Nephron progenitor cell (in vitro differentiated cells): ENCODE results near the gene NOP56.

ENCODE experiments used
- DNase-seq: peaks from one replicate; pipeline ENCODE4 v3.0.0; 2021
- H3K27ac Mint-ChIP-seq: 2 replicates; pipeline ENCODE4 v1.8.0; 2021; ENCODE audit warnings: mild to moderate bottlenecking, moderate library complexity, mixed read lengths
- H3K27me3 Mint-ChIP-seq: 2 replicates; pipeline ENCODE4 v1.8.0; 2021; ENCODE audit warnings: mild to moderate bottlenecking, low read depth, mixed read lengths; ENCODE audit not compliant: poor library complexity
- H3K36me3 Mint-ChIP-seq: 2 replicates; pipeline ENCODE4 v1.8.0; 2021; ENCODE audit warnings: low read depth, mixed read lengths
- H3K4me1 Mint-ChIP-seq: 2 replicates; pipeline ENCODE4 v1.8.0; 2021; ENCODE audit warnings: mixed read lengths
- H3K4me3 Mint-ChIP-seq: 2 replicates; pipeline ENCODE4 v1.8.0; 2021; ENCODE audit warnings: mild to moderate bottlenecking, moderate library complexity, mixed read lengths
- H3K9me3 Mint-ChIP-seq: 2 replicates; pipeline ENCODE4 v1.8.0; 2021; ENCODE audit warnings: mild to moderate bottlenecking, moderate library complexity, mixed read lengths
- TF ChIP-seq, protein P1 (sequence below): fragments of 200-600 bp; sonication (generic); IDR thresholded peaks from 2 replicates; pipeline ENCODE4 v1.5.0; 2021; ENCODE audit warnings: antibody characterized with exemption

Gene NOP56

DNA sequence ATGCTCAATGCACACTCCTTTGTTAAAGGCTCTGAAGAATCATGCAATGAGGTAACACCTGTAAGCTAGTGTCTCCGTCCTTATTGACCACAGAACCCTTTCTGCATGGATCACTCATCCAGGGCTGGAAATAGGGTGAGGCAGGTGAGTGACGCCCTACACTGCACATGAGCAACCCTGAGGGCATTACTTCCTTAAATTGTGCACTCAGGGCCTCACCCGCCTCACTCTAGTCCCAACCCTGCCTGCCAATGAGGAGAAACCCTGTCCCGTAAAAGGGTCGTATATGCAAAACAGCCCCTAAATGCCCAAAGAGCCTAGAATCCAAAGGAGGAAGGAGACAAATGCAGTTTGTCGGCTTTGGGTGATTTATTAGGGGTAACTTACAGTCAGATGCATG lies 33.6 kb upstream of the NOP56 start:
- no peak for DNase-seq
- peaks cover 23% of the 10 kb centered on the region for H3K9me3 Mint-ChIP-seq
- TF ChIP-seq, protein P1, sequence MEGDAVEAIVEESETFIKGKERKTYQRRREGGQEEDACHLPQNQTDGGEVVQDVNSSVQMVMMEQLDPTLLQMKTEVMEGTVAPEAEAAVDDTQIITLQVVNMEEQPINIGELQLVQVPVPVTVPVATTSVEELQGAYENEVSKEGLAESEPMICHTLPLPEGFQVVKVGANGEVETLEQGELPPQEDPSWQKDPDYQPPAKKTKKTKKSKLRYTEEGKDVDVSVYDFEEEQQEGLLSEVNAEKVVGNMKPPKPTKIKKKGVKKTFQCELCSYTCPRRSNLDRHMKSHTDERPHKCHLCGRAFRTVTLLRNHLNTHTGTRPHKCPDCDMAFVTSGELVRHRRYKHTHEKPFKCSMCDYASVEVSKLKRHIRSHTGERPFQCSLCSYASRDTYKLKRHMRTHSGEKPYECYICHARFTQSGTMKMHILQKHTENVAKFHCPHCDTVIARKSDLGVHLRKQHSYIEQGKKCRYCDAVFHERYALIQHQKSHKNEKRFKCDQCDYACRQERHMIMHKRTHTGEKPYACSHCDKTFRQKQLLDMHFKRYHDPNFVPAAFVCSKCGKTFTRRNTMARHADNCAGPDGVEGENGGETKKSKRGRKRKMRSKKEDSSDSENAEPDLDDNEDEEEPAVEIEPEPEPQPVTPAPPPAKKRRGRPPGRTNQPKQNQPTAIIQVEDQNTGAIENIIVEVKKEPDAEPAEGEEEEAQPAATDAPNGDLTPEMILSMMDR, result no peak
- no peak overlapping the region for H3K27ac Mint-ChIP-seq
- no peaks in the 10 kb centered on the region for H3K36me3 Mint-ChIP-seq
- H3K27me3 Mint-ChIP-seq, result peaks cover 58% of the 10 kb centered on the region
- no peak overlapping the region for H3K4me3 Mint-ChIP-seq
- H3K4me1 Mint-ChIP-seq, result no peaks in the 10 kb centered on the region

DNA sequence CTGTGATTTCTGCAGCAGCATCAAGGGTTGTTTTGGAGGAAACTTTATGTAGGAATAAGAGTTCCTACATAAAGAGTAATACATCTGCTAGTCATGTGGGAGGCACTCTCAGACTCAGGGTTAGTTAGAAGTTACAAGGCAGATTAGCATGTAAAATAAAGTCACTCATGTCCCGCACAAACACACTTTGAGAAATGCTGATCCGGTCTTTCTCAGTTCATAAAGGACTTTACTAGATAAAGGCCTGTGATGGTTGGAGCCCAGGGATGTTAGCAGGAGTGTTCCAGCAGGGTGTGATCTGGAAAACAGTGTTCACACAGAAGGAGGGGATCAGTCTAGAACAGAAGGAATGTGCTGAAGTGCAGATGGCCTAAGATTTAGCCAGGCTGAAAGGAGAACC lies 33.1 kb upstream of the NOP56 start:
- DNase-seq, result no peak
- no peaks in the 10 kb centered on the region for H3K4me1 Mint-ChIP-seq
- H3K27me3 Mint-ChIP-seq, result peaks cover 61% of the 10 kb centered on the region
- no peak overlapping the region for H3K4me3 Mint-ChIP-seq
- peaks cover 23% of the 10 kb centered on the region for H3K9me3 Mint-ChIP-seq
- H3K27ac Mint-ChIP-seq, result no peak overlapping the region
- TF ChIP-seq, protein P1, result no peak
- no peaks in the 10 kb centered on the region for H3K36me3 Mint-ChIP-seq

DNA sequence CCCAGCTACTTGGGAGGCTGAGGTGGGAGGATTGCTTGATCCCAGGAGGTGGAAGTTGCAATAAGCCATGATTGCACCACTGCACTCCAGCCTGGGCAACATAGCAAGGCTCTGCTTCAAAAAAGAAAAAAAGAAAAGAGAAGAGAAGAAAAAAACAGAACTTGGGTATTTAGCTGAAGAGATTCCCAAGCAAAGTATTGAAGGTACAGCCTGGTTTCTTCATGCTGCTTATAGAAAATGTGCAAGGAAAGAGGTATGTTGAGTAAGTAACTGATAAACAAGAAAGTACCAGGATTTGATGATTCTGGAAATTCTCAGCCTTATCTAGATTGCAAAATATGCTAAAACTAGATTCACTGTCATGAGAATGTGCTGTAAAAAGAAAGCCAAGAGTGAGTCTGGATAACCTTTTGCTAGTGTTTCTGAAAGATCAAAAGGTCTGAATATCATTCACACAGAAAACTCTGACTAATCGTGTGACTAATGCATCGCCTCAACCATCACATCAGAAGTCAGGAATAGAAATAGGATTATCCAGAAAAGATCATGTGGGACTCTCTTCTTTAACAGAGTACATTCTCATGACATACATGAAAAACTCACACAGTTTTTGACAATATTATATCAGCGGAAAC lies 32.4 kb upstream of the NOP56 start:
- peaks cover 65% of the 10 kb centered on the region for H3K27me3 Mint-ChIP-seq
- H3K36me3 Mint-ChIP-seq, result no peaks in the 10 kb centered on the region
- H3K4me3 Mint-ChIP-seq, result no peak overlapping the region
- TF ChIP-seq, protein P1, result no peak
- peaks cover 23% of the 10 kb centered on the region for H3K9me3 Mint-ChIP-seq
- H3K27ac Mint-ChIP-seq, result no peak overlapping the region
- DNase-seq, result no peak
- no peaks in the 10 kb centered on the region for H3K4me1 Mint-ChIP-seq

DNA sequence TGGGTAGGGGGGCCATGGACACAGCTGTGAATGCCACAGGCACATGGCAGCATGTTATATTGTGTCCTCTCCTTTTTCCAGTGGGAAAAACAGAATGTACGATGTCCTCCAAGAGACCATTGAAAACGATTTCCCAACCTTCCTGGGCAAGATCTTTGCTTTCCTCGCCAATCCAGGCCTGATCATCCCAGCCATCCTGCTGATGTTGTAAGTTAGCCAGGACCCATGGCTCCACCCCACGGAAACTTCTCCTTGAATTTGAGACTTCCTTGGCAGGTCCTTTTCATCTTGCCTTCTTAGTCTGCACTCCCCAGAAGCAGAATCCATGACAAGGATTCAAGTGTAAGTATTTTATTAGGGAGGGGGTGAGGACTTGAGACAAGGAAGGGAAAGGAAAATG lies 28.2 kb upstream of the NOP56 start:
- Mint-ChIP-seq H3K4me3 (no peak overlapping the region), H3K4me1 (no peaks in the 10 kb centered on the region), H3K27ac (no peak overlapping the region), H3K36me3 (no peaks in the 10 kb centered on the region), H3K9me3 (peaks cover 33% of the 10 kb centered on the region), H3K27me3 (peaks cover 51% of the 10 kb centered on the region)
- no peak for DNase-seq
- TF ChIP-seq, protein P1, result no peak

DNA sequence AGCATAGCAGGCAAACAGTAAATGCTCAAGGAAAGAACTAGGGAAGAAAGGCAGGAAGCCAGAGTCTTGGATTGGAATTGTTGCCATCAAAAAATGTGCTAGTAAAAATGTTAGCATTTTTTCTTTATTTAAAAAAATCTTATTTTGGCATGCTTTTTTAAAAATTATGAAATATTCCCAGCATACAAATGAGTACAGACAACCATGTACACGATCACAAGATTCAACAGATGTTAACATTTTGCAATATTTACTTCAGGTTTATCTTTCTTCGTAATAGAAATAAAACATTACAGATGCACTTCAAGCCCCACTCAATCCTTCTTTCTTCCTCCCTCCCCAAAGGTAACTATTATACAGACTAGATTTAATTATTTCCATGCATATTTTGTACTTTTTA lies 27.4 kb upstream of the NOP56 start:
- H3K36me3 Mint-ChIP-seq, result no peaks in the 10 kb centered on the region
- no peak for DNase-seq
- peaks cover 28% of the 10 kb centered on the region for H3K9me3 Mint-ChIP-seq
- TF ChIP-seq, protein P1, result no peak
- H3K27me3 Mint-ChIP-seq, result peaks cover 50% of the 10 kb centered on the region
- H3K4me3 Mint-ChIP-seq, result no peak overlapping the region
- H3K27ac Mint-ChIP-seq, result no peak overlapping the region
- no peaks in the 10 kb centered on the region for H3K4me1 Mint-ChIP-seq

DNA sequence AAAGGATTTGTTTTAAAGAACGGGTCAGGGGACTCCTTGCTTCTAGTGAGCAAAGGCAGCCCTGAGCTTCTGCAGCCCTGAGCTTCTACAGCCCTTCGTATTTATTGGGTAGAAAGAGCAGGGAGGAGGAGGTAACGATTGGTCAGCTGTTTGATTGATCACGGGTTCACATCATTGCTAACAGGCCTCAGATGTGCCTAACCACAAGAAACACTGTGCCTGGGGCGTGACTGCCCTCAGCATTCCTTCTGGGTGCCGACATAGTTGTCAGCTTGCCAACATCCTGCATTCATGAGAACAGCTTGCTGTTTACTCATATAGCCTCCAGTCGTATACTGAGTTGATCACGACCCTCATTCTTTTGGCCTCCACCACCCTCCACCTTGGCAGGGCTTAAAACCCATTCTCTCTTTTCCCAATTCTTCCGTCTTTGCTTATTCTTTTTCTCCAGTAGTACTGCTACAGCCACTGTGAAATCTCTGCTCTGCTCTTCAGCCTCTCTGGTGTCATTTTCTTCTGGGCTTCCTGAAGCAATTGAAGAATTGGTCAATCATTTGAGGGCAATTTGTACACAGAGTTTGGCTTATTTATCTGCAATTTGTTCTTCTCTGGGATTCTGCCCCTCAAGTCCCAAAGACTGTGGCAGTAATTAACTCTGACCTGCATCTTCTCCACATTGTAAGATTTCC lies 25.4 kb upstream of the NOP56 start:
- H3K36me3 Mint-ChIP-seq, result no peaks in the 10 kb centered on the region
- no peaks in the 10 kb centered on the region for H3K4me1 Mint-ChIP-seq
- no peak for DNase-seq
- H3K27ac Mint-ChIP-seq, result no peak overlapping the region
- H3K9me3 Mint-ChIP-seq, result peaks cover 29% of the 10 kb centered on the region
- H3K4me3 Mint-ChIP-seq, result no peak overlapping the region
- peaks cover 51% of the 10 kb centered on the region for H3K27me3 Mint-ChIP-seq
- TF ChIP-seq, protein P1, result no peak
